CD4-positive, alpha-beta T cell (primary cell): ENCODE results near the gene PI4K2B. TPM values are rescaled to one million over a fixed set of nuclear protein-coding genes. Genes with fewer than 3 reads are reported as not detected.

Experiments
- ATAC-seq: fragments of 200-7000 bp; cut with Tn5 transposase; one replicate; pipeline ENCODE4 v1.10.0; 2022; ENCODE audit warnings: mild to moderate bottlenecking; ENCODE audit not compliant: poor library complexity
- CTCF ChIA-PET: fragments of 350-600 bp; sonication (Branson Sonifier 250); formaldehyde crosslinking; loops from one replicate; lab custom pipeline; 2021; ENCODE audit warnings: antibody characterized with exemption, inconsistent platforms; lab: Charles Lee
- POLR2A ChIA-PET: fragments of 350-600 bp; sonication (Branson Sonifier 250); formaldehyde crosslinking; loops from one replicate; lab custom pipeline; 2021; ENCODE audit warnings: antibody characterized with exemption, inconsistent platforms; lab: Charles Lee
- DNase-seq, 14 experiments: peaks; one replicate each; pipeline ENCODE4 v3.0.0-alpha.2; 2013 to 2020; ENCODE audit warnings: mixed read lengths in 2 of 14
- H3K27ac ChIP-seq, 2 donors: one replicate each; pipeline versions ENCODE4 v1.5.1 to v1.7.0; 2013; ENCODE audit warnings: low read length in 2 of 2, low read depth in 1 of 2, mild to moderate bottlenecking in 1 of 2
- H3K27me3 ChIP-seq, 2 experiments: 1 replicate in 1 of 2; 2 replicates in 1 of 2; pipeline versions ENCODE4 v1.6.1 to v1.7.0; 2013; ENCODE audit warnings: low read length in 2 of 2, control low read depth in 1 of 2, mild to moderate bottlenecking in 1 of 2, moderate library complexity in 1 of 2; ENCODE audit not compliant: insufficient read depth in 2 of 2, control insufficient read depth in 1 of 2
- H3K36me3 ChIP-seq: one replicate; pipeline ENCODE4 v1.6.1; 2013; ENCODE audit warnings: low read length, control low read depth; ENCODE audit not compliant: insufficient read depth
- H3K4me1 ChIP-seq: one replicate; pipeline ENCODE4 v1.6.1; 2013; ENCODE audit warnings: low read length, control low read depth; ENCODE audit not compliant: insufficient read depth
- H3K4me3 ChIP-seq: one replicate; pipeline ENCODE4 v1.5.1; 2013; ENCODE audit warnings: mild to moderate bottlenecking, low read length, moderate library complexity
- H3K9me3 ChIP-seq, 2 experiments: 1 replicate in 1 of 2; 2 replicates in 1 of 2; pipeline versions ENCODE4 v1.6.1 to v1.7.0; 2013; ENCODE audit warnings: low read length in 2 of 2, mild to moderate bottlenecking in 2 of 2, control low read depth in 1 of 2, moderate library complexity in 1 of 2; ENCODE audit not compliant: control insufficient read depth in 1 of 2, insufficient read depth in 1 of 2
- H3K27ac Mint-ChIP-seq: one replicate; pipeline ENCODE4 v1.8.0; 2020; ENCODE audit warnings: mixed read lengths
- H3K27me3 Mint-ChIP-seq: one replicate; pipeline ENCODE4 v1.8.0; 2021; ENCODE audit warnings: mixed read lengths
- H3K36me3 Mint-ChIP-seq: one replicate; pipeline ENCODE4 v1.8.0; 2021; ENCODE audit warnings: low read depth, mixed read lengths
- H3K4me1 Mint-ChIP-seq: one replicate; pipeline ENCODE4 v1.8.0; 2021; ENCODE audit warnings: low read depth, mixed read lengths
- H3K4me3 Mint-ChIP-seq: one replicate; pipeline ENCODE4 v1.8.0; 2020; ENCODE audit warnings: mild to moderate bottlenecking, mixed read lengths
- H3K9me3 Mint-ChIP-seq: one replicate; pipeline ENCODE4 v1.8.0; 2020; ENCODE audit warnings: mixed read lengths
- CTCF ChIP-seq: fragments of 200-600 bp; IDR thresholded peaks from one replicate; pipeline ENCODE4 v1.8.0; 2022; ENCODE audit warnings: antibody characterized with exemption, mild to moderate bottlenecking
- intact Hi-C, 2 experiments: fragments of 100-400 bp; cut with DNase I in 1 of 2; cut with micrococcal nuclease in 1 of 2; formaldehyde crosslinking; loops; one replicate each; pipeline versions ENCODE4 v1.15.1 to v1.9.0; 2023 to 2025; cut with DNase I, micrococcal nuclease
- total RNA-seq, 174 experiments: library from RNA in 2 of 174; stranded (reverse) in 2 of 174; gene quantifications; one replicate each; pipeline ENCODE4 v1.2.3 and lab custom pipeline; 2021 to 2026

The PI4K2B gene
- total RNA-seq, 2 experiments from 2014 or later = 7.0 to 7.2 TPM

DNA sequence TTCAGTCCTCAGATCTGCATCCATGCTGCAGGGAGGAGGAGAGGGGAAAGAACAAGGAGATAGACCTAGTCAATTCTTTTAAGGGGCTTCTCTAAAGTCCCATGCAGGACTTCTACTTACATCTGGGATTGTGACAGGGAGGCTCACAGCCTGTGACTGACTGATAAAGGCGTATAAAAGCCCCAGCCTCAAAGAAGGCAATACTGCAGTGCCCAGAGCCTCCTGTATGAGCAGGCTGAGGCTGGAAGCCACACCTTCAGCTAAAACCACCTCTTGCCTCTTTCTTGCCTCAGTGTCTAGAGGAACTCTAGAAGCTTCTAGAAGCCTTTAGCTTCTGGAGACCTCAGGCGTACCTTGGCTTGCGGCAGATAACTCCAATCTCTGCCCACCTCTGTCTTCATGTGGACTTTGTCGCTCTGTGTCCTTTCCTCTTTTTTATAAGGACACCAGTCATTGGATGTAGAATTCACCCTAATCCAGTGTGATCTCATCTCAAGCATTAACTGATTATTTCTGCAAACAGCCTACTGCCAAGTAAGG, 72.8 kb downstream of the PI4K2B start:
- Mint-ChIP-seq H3K27ac (no peak overlapping the region), H3K4me3 (no peak overlapping the region), H3K27me3 (peaks cover 38% of the 10 kb centered on the region), H3K4me1 (no peaks in the 10 kb centered on the region), H3K36me3 (no peaks in the 10 kb centered on the region), H3K9me3 (no peaks in the 10 kb centered on the region)
- ATAC-seq (no peak), DNase-seq (no peak)
- no peaks in the 10 kb centered on the region for H3K9me3 ChIP-seq
- intact Hi-C loops = no loop called here
- no peak overlapping the region for H3K27ac ChIP-seq
- CTCF ChIA-PET = no interaction called here
- no peaks in the 10 kb centered on the region for H3K36me3 ChIP-seq
- H3K4me1 ChIP-seq = no peaks in the 10 kb centered on the region
- peaks cover 0 to 4% of the 10 kb centered on the region in 2 experiments for H3K27me3 ChIP-seq
- POLR2A ChIA-PET = no interaction called here
- no peak for TF ChIP-seq CTCF
- H3K4me3 ChIP-seq = no peak overlapping the region

DNA sequence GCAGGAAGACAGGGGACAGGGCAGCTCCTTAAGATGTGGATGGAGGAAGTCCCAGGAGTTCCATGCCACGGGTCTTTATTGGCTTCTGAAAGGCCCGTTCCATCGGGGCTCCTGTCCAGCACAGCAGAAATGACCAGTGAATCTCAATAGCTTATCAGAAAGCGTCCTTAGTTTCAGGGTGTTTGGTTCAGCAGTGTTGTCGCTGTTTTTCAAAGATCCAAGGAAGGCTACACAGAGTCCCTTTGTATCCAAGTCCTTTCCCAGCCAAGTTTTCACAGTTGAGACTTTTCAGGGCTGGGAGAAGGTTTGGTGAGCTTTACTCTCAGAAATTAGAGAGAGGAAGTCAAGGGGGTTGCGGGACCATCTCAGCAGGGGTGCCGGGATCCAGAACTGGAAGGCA, 73.8 kb downstream of the PI4K2B start:
- CTCF ChIA-PET = no interaction called here
- DNase-seq (no peak), ATAC-seq (no peak)
- Histone ChIP-seq H3K9me3 (no peaks in the 10 kb centered on the region), H3K4me1 (peaks cover 3% of the 10 kb centered on the region), H3K27me3 (peaks cover 0 to 4% of the 10 kb centered on the region in 2 experiments), H3K4me3 (no peak overlapping the region), H3K36me3 (no peaks in the 10 kb centered on the region), H3K27ac (no peak overlapping the region)
- peaks cover 38% of the 10 kb centered on the region for H3K27me3 Mint-ChIP-seq
- no peak for TF ChIP-seq CTCF
- no peak overlapping the region for H3K4me3 Mint-ChIP-seq
- H3K9me3 Mint-ChIP-seq = no peaks in the 10 kb centered on the region
- peaks cover 2% of the 10 kb centered on the region for H3K36me3 Mint-ChIP-seq
- POLR2A ChIA-PET = no interaction called here
- intact Hi-C loops = no loop called here
- H3K27ac Mint-ChIP-seq = no peak overlapping the region
- H3K4me1 Mint-ChIP-seq = peaks cover 8% of the 10 kb centered on the region

DNA sequence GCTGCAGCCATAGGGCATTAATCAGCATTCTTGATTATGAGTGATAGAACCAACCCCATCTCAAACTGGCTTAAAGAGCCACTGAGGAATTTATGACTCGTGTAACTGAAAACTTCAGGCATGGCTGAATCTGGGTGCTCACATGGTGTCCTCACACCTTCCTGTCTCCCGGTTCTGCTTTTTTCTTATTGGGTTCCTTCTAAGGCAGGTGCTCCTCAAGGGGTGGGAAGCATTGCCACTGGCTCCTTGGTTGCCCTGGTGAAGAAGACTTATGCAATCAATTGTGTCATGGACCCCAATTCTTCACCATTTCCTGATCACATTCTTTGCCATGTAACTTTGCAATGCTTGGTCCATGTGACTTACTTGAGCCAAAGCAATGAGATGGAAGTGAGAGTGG, 74.5 kb downstream of the PI4K2B start:
- no peak overlapping the region for H3K27ac Mint-ChIP-seq
- no peaks in the 10 kb centered on the region for H3K36me3 ChIP-seq

More for the DNA sequence above, 74.5 kb downstream of the PI4K2B start:
- no peak for TF ChIP-seq CTCF
- Histone ChIP-seq H3K9me3 (no peaks in the 10 kb centered on the region), H3K27me3 (peaks cover 0 to 4% of the 10 kb centered on the region in 2 experiments), H3K4me1 (peaks cover 9% of the 10 kb centered on the region), H3K27ac (no peak overlapping the region), H3K4me3 (no peak overlapping the region)
- DNase-seq = no peak
- Mint-ChIP-seq H3K4me1 (peaks cover 15% of the 10 kb centered on the region), H3K27me3 (peaks cover 36% of the 10 kb centered on the region), H3K9me3 (no peaks in the 10 kb centered on the region), H3K36me3 (peaks cover 6% of the 10 kb centered on the region), H3K4me3 (no peak overlapping the region)
- ATAC-seq = no peak
- CTCF ChIA-PET = interaction anchor here (0.6 kb wide), 1 partner anchor 1294 kb away, joined by 4 read pairs; no protein-coding TSS in a partner anchor
- intact Hi-C loops = no loop called here
- POLR2A ChIA-PET = no interaction called here
